H1 (cell line): ENCODE data around the gene BFSP2. TPM values are rescaled to one million over a fixed set of nuclear protein-coding genes. Genes with fewer than 3 reads are reported as not detected.

Source experiments
- CTCF ChIA-PET: fragments of 300-600 bp; sonication (Branson Sonifier 250); formaldehyde crosslinking; loops from one replicate; lab custom pipeline; 2021; ENCODE audit not compliant: partially characterized antibody; lab: Charles Lee
- POLR2A ChIA-PET: fragments of 300-600 bp; sonication (Branson Sonifier 250); formaldehyde crosslinking; loops from one replicate; lab custom pipeline; 2021; ENCODE audit warnings: inconsistent platforms; ENCODE audit not compliant: partially characterized antibody; lab: Charles Lee
- DNase-seq, 2 experiments: peaks; one replicate each; pipeline versions ENCODE4 v3.0.0 to v3.0.0-alpha.2; 2010 to 2022; ENCODE audit warnings: low spot score in 2 of 2, low read depth in 1 of 2, mixed read lengths in 1 of 2
- FAIRE-seq: peaks from 2 replicates; lab custom pipeline; 2011; peaks lifted over from hg19 to GRCh38; lab: Jason Lieb, UNC
- H2AFZ ChIP-seq: 2 replicates; pipeline ENCODE4 v1.8.1; 2012; ENCODE audit warnings: low read length, inconsistent platforms
- H2AK5ac ChIP-seq: 2 replicates; pipeline ENCODE4 v1.6.1; 2013; ENCODE audit warnings: low read depth, low read length
- H2BK120ac ChIP-seq: replicated peaks from 2 replicates; pipeline ENCODE3; 2013; ENCODE audit warnings: low read depth, low read length, inconsistent platforms
- H2BK12ac ChIP-seq: 2 replicates; pipeline ENCODE4 v1.6.1; 2013; ENCODE audit warnings: low read depth, low read length
- H2BK15ac ChIP-seq: 2 replicates; pipeline ENCODE4 v1.6.1; 2013; ENCODE audit warnings: low read length
- H2BK20ac ChIP-seq: 2 replicates; pipeline ENCODE4 v1.6.1; 2013; ENCODE audit warnings: low read length
- H2BK5ac ChIP-seq: 2 replicates; pipeline ENCODE4 v1.6.1; 2013; ENCODE audit warnings: low read depth, low read length
- H3K14ac ChIP-seq: 2 replicates; pipeline ENCODE4 v1.6.1; 2013; ENCODE audit warnings: inconsistent platforms; ENCODE audit not compliant: insufficient read length
- H3K18ac ChIP-seq: 2 replicates; pipeline ENCODE4 v1.6.1; 2013; ENCODE audit warnings: low read length; ENCODE audit errors: extremely low read depth
- H3K23ac ChIP-seq: 2 replicates; pipeline ENCODE4 v1.6.1; 2013; ENCODE audit warnings: inconsistent platforms; ENCODE audit not compliant: insufficient read length
- H3K23me2 ChIP-seq: 2 replicates; pipeline ENCODE4 v1.6.1; 2013; ENCODE audit warnings: low read depth, low read length
- H3K27ac ChIP-seq: 2 replicates; pipeline ENCODE4 v1.6.1; 2011; ENCODE audit warnings: low read depth, low read length, inconsistent platforms
- H3K27me3 ChIP-seq, 4 experiments: replicated peaks in 1 of 4; 1 replicate in 1 of 4; 2 replicates in 3 of 4; pipeline versions ENCODE4 v1.6.1 to v1.8.1; 2011 to 2013; ENCODE audit warnings: low read length in 3 of 4, mild to moderate bottlenecking in 3 of 4, inconsistent platforms in 2 of 4, mixed read lengths in 2 of 4, moderate library complexity in 1 of 4; ENCODE audit not compliant: control insufficient read depth in 3 of 4, insufficient read depth in 3 of 4; ENCODE audit errors: extremely low read depth in 1 of 4
- H3K36me3 ChIP-seq, 4 experiments: 2 replicates each; pipeline versions ENCODE4 v1.6.1 to v1.8.1; 2011 to 2013; ENCODE audit warnings: mild to moderate bottlenecking in 4 of 4, low read length in 3 of 4, moderate library complexity in 2 of 4, control low read depth in 1 of 4, inconsistent platforms in 1 of 4; ENCODE audit not compliant: insufficient read depth in 4 of 4, control insufficient read depth in 2 of 4
- H3K4ac ChIP-seq: replicated peaks from 2 replicates; pipeline ENCODE3; 2013; ENCODE audit warnings: low read length, low read depth, mixed read lengths, inconsistent platforms; ENCODE audit not compliant: insufficient read length
- H3K4me1 ChIP-seq, 4 experiments: replicated peaks in 1 of 4; 1 replicate in 1 of 4; 2 replicates in 3 of 4; pipeline versions ENCODE4 v1.6.1 to v1.8.1; 2011 to 2013; ENCODE audit warnings: low read length in 3 of 4, inconsistent platforms in 2 of 4, mixed read lengths in 1 of 4; ENCODE audit not compliant: insufficient read depth in 4 of 4, control insufficient read depth in 3 of 4
- H3K4me2 ChIP-seq, 2 experiments: 2 replicates each; pipeline versions ENCODE4 v1.6.1 to v1.8.1; 2011 to 2013; ENCODE audit warnings: low read depth in 2 of 2, low read length in 2 of 2, control low read depth in 1 of 2, inconsistent platforms in 1 of 2, mild to moderate bottlenecking in 1 of 2; ENCODE audit not compliant: insufficient read depth in 1 of 2
- H3K4me3 ChIP-seq, 4 experiments: fragments of 200-600, 300-600 bp in 1 of 4; sonication (generic), shearing (Covaris generic), sonication (Bioruptor Twin) in 1 of 4; 2 replicates each; pipeline versions ENCODE4 v1.5.1 to v1.8.1; 2011 to 2016; ENCODE audit warnings: low read length in 4 of 4, low read depth in 3 of 4, control low read depth in 2 of 4, inconsistent platforms in 2 of 4, mild to moderate bottlenecking in 2 of 4, mixed read lengths in 1 of 4, moderate library complexity in 1 of 4; ENCODE audit not compliant: insufficient read depth in 2 of 4; ENCODE audit errors: extremely low read depth in 1 of 4
- H3K56ac ChIP-seq: replicated peaks from 2 replicates; pipeline ENCODE3; 2013; ENCODE audit warnings: low read depth, mild to moderate bottlenecking, mixed read lengths, low read length, inconsistent platforms; ENCODE audit not compliant: insufficient read length
- H3K79me1 ChIP-seq: 2 replicates; pipeline ENCODE4 v1.6.1; 2013; ENCODE audit warnings: low read depth, low read length, control low read depth
- H3K79me2 ChIP-seq, 2 experiments: 2 replicates each; pipeline versions ENCODE4 v1.6.1 to v1.8.1; 2012 to 2013; ENCODE audit warnings: low read length in 2 of 2, mild to moderate bottlenecking in 2 of 2, inconsistent platforms in 1 of 2; ENCODE audit not compliant: insufficient read depth in 2 of 2, control insufficient read depth in 1 of 2
- H3K9ac ChIP-seq, 4 experiments: replicated peaks in 1 of 4; 1 replicate in 1 of 4; 2 replicates in 3 of 4; pipeline versions ENCODE4 v1.6.1 to v1.8.1; 2011 to 2013; ENCODE audit warnings: low read depth in 3 of 4, low read length in 3 of 4, control low read depth in 2 of 4, mild to moderate bottlenecking in 2 of 4, moderate library complexity in 2 of 4, inconsistent platforms in 1 of 4; ENCODE audit errors: extremely low read depth in 1 of 4
- H3K9me3 ChIP-seq, 2 experiments: 2 replicates each; pipeline versions ENCODE4 v1.6.1 to v1.8.1; 2012 to 2013; ENCODE audit warnings: mild to moderate bottlenecking in 2 of 2, moderate library complexity in 2 of 2, control low read depth in 1 of 2, inconsistent platforms in 1 of 2, low read depth in 1 of 2, low read length in 1 of 2, mixed read lengths in 1 of 2; ENCODE audit not compliant: insufficient read depth in 2 of 2
- H4K20me1 ChIP-seq, 2 experiments: replicated peaks in 1 of 2; 2 replicates each; pipeline versions ENCODE3 to v1.8.1; 2011 to 2013; ENCODE audit warnings: inconsistent platforms in 2 of 2, low read length in 2 of 2, mild to moderate bottlenecking in 1 of 2; ENCODE audit not compliant: insufficient read depth in 2 of 2, control insufficient read depth in 1 of 2
- H4K5ac ChIP-seq: 2 replicates; pipeline ENCODE4 v1.6.1; 2013; ENCODE audit warnings: low read length, low read depth, mixed read lengths, inconsistent platforms; ENCODE audit not compliant: insufficient read length
- H4K8ac ChIP-seq: 2 replicates; pipeline ENCODE4 v1.8.0; 2013; ENCODE audit warnings: mild to moderate bottlenecking, moderate library complexity, low read length, inconsistent platforms; ENCODE audit not compliant: insufficient read depth; ENCODE audit errors: extremely low read depth
- H4K91ac ChIP-seq: replicated peaks from 2 replicates; pipeline ENCODE3; 2013; ENCODE audit warnings: low read length, mixed read lengths, inconsistent platforms; ENCODE audit not compliant: insufficient read length
- BACH1 ChIP-seq: IDR thresholded peaks from 2 replicates; pipeline ENCODE4 v1.6.1; 2012; ENCODE audit warnings: low read length, improper control_type of control experiment
- BRCA1 ChIP-seq: IDR thresholded peaks from 2 replicates; pipeline ENCODE4 v1.6.1; 2012; ENCODE audit warnings: low read depth, low read length, improper control_type of control experiment
- CREB1 ChIP-seq: IDR thresholded peaks from 2 replicates; pipeline ENCODE4 v1.6.1; 2012; ENCODE audit warnings: inconsistent platforms
- EGR1 ChIP-seq: IDR thresholded peaks from 2 replicates; pipeline ENCODE4 v1.6.1; 2011; ENCODE audit warnings: low read depth, low read length, borderline replicate concordance
- GTF2F1 ChIP-seq: IDR thresholded peaks from 2 replicates; pipeline ENCODE4 v1.6.1; 2012; ENCODE audit warnings: low read depth, low read length, improper control_type of control experiment, borderline replicate concordance
- PHF8 ChIP-seq: fragments of 200-600 bp; sonication (generic); conservative IDR thresholded peaks from 2 replicates; pipeline ENCODE4 v1.7.1; 2012; ENCODE audit warnings: low read depth, mild to moderate bottlenecking, inconsistent platforms, low read length, moderate library complexity
- POU5F1 ChIP-seq: IDR thresholded peaks from 2 replicates; pipeline ENCODE4 v1.6.1; 2011; ENCODE audit warnings: low read depth, mild to moderate bottlenecking, low read length, moderate library complexity
- RAD21 ChIP-seq, 2 experiments: IDR thresholded peaks in 1 of 2; conservative IDR thresholded peaks in 1 of 2; 2 replicates each; pipeline ENCODE4 v1.6.1; 2011; ENCODE audit warnings: low read depth in 2 of 2, low read length in 2 of 2, improper control_type of control experiment in 1 of 2, inconsistent platforms in 1 of 2, mild to moderate bottlenecking in 1 of 2, moderate library complexity in 1 of 2
- RFX5 ChIP-seq: IDR thresholded peaks from 2 replicates; pipeline ENCODE4 v1.6.1; 2011; ENCODE audit warnings: low read depth, low read length, improper control_type of control experiment, borderline replicate concordance
- SIN3A ChIP-seq, 2 experiments: IDR thresholded peaks in 1 of 2; conservative IDR thresholded peaks in 1 of 2; 2 replicates each; pipeline ENCODE4 v1.6.1; 2011 to 2012; ENCODE audit warnings: low read length in 2 of 2, improper control_type of control experiment in 1 of 2, low read depth in 1 of 2, mild to moderate bottlenecking in 1 of 2
- TAF7 ChIP-seq: optimal IDR thresholded peaks from 2 replicates; pipeline ENCODE3; 2011; ENCODE audit warnings: low read depth, mild to moderate bottlenecking, inconsistent platforms, low read length, moderate library complexity, borderline replicate concordance
- TEAD4 ChIP-seq: IDR thresholded peaks from 2 replicates; pipeline ENCODE4 v1.6.1; 2012; ENCODE audit warnings: low read depth, low read length, inconsistent platforms, mixed read lengths
- WGBS, 2 experiments: shearing (Covaris generic) in 1 of 2; methylation state at CpG; one replicate each; pipeline versions ENCODE4 v1.1.6 to v1.1.7; 2013 to 2015; ENCODE audit warnings: low lambda C conversion rate in 2 of 2, mixed read lengths in 2 of 2, inconsistent platforms in 1 of 2, low coverage in 1 of 2, missing lambda C conversion rate in 1 of 2; ENCODE audit not compliant: insufficient replicate concordance in 2 of 2, insufficient coverage in 1 of 2, insufficient read length in 1 of 2; ENCODE audit errors: extremely low coverage in 1 of 2, missing lambda C conversion rate in 1 of 2; 5-methylcytosine and 5-hydroxymethylcytosine counted together
- polyA plus RNA-seq, 7 experiments: library from polyadenylated mRNA; depleted of rRNA in 3 of 7; stranded (reverse) in 5 of 7; unstranded in 2 of 7; fragments of >200 nt in 5 of 7; fragments of 200-250 nt in 2 of 7; gene quantifications; 1 replicate in 5 of 7; 2 replicates in 1 of 7; 4 replicates in 1 of 7; pipeline versions ENCODE4 v1.2.1 to v1.2.3, GENCODE V29; 2011 to 2013; ENCODE audit warnings: missing spikeins in 2 of 7, mixed read lengths in 2 of 7
- total RNA-seq: library from RNA; stranded (reverse); fragmentation: NEBNext Ultra II Directional; extraction: Animal tissue kit (Norgen Biotek cat#: 25700); gene quantifications from 2 replicates; pipeline ENCODE4 v1.2.1, GENCODE V29; 2021
- TF ChIP-seq, protein P1 (sequence below): IDR thresholded peaks from 2 replicates; pipeline ENCODE4 v1.6.1; 2012; ENCODE audit warnings: low read length, inconsistent platforms

The BFSP2 gene
- total and polyA plus RNA-seq, 2 of the 8 experiments (the other 6 are each of a cell fraction or from before 2014, with no cell fraction given) = not detected

DNA sequence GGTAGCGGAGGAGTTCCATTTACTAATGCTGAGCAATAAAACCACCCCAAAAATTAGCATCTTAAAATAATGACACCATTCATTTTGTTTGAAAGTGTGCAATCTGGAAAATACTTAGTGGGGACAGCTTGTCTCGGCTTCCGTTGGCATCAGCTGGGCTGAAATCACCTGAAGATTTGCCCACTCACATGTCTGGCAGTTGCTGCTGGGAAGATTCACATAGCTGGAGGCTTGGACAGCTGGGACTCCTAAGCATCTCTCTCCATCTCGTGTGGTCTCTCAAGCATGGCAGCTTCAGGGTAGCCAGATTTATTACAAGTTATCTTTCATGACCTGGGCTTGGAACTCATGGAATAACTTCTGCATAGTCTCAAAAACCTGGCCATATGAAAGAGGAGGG, 38.4 kb upstream of the BFSP2 start:
- H4K20me1 ChIP-seq = no peaks in the 10 kb centered on the region
- H3K9ac ChIP-seq = no peak overlapping the region
- no peak overlapping the region for H2BK5ac ChIP-seq
- no peak overlapping the region for H3K4me3 ChIP-seq
- no peak overlapping the region for H2AFZ ChIP-seq
- CTCF ChIA-PET = interaction anchor here (1.2 to 18.0 kb wide), 3 partner anchors 17 to 195 kb away, joined by 3 to 189 read pairs (median 5); no protein-coding TSS in a partner anchor
- no peak overlapping the region for H3K56ac ChIP-seq
- no peaks in the 10 kb centered on the region for H3K23me2 ChIP-seq
- FAIRE-seq = no peak
- no peaks in the 10 kb centered on the region; a peak in 1 of 8 replicates for H3K36me3 ChIP-seq
- H3K9me3 ChIP-seq = no peaks in the 10 kb centered on the region
- no peak for DNase-seq
- no peak overlapping the region for H3K14ac ChIP-seq
- H4K91ac ChIP-seq = no peak overlapping the region
- POLR2A ChIA-PET = no interaction called here
- WGBS, 2 experiments = 97% methylated on average over 4 of the region's 4 CpGs; no CpG with 5 or more reads in 1 of the 2 experiments
- no peak overlapping the region for H2BK20ac ChIP-seq
- no peaks in the 10 kb centered on the region for H3K79me2 ChIP-seq
- no peak overlapping the region for H3K4ac ChIP-seq
- no peak overlapping the region for H2AK5ac ChIP-seq
- H3K23ac ChIP-seq = no peak overlapping the region
- no peak overlapping the region for H4K5ac ChIP-seq
- no peaks in the 10 kb centered on the region for H3K79me1 ChIP-seq
- H2BK12ac ChIP-seq = no peak overlapping the region
- no peak overlapping the region for H3K27ac ChIP-seq
- H3K4me2 ChIP-seq = no peak overlapping the region
- H3K27me3 ChIP-seq = peaks cover 0 to 1% (median 0%) of the 10 kb centered on the region in 4 experiments; a peak in 1 of 7 replicates
- H3K4me1 ChIP-seq = peaks cover 0 to 3% (median 2%) of the 10 kb centered on the region in 4 experiments; a peak in 2 of 7 replicates
- no peak overlapping the region for H3K18ac ChIP-seq
- no peak overlapping the region for H2BK120ac ChIP-seq
- H4K8ac ChIP-seq = no peak overlapping the region
- H2BK15ac ChIP-seq = no peak overlapping the region
- no peak for TF ChIP-seq BRCA1
- no peak for TF ChIP-seq PHF8
- TF ChIP-seq GTF2F1 = no peak
- no peak for TF ChIP-seq CREB1
- TF ChIP-seq TAF7 = no peak
- no peak for TF ChIP-seq RAD21 (IDR thresholded peaks at IDR 0.05 in 1 of 2, conservative IDR thresholded peaks at IDR 0.05 in 1 of 2; ENCODE audit: low read depth in 2 of 2, low read length in 2 of 2)
- no peak for TF ChIP-seq POU5F1
- TF ChIP-seq, protein P1, sequence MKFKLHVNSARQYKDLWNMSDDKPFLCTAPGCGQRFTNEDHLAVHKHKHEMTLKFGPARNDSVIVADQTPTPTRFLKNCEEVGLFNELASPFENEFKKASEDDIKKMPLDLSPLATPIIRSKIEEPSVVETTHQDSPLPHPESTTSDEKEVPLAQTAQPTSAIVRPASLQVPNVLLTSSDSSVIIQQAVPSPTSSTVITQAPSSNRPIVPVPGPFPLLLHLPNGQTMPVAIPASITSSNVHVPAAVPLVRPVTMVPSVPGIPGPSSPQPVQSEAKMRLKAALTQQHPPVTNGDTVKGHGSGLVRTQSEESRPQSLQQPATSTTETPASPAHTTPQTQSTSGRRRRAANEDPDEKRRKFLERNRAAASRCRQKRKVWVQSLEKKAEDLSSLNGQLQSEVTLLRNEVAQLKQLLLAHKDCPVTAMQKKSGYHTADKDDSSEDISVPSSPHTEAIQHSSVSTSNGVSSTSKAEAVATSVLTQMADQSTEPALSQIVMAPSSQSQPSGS = no peak
- no peak for TF ChIP-seq TEAD4
- TF ChIP-seq EGR1 = no peak
- TF ChIP-seq BACH1 = no peak
- no peak for TF ChIP-seq RFX5
- TF ChIP-seq SIN3A (conservative IDR thresholded peaks at IDR 0.05 in 1 of 2, IDR thresholded peaks at IDR 0.05 in 1 of 2; ENCODE audit: low read depth in 1 of 2, low read length in 2 of 2) = no peak
